Measurements from ENCODE around the gene RFC1. TPM values are rescaled to one million over a fixed set of nuclear protein-coding genes. Genes with fewer than 3 reads are reported as not detected.

The RFC1 gene
- total and polyA plus RNA-seq, 2 of the 4 experiments (the other 2 are of a cell fraction): 18.4 to 49.3 TPM

DNA sequence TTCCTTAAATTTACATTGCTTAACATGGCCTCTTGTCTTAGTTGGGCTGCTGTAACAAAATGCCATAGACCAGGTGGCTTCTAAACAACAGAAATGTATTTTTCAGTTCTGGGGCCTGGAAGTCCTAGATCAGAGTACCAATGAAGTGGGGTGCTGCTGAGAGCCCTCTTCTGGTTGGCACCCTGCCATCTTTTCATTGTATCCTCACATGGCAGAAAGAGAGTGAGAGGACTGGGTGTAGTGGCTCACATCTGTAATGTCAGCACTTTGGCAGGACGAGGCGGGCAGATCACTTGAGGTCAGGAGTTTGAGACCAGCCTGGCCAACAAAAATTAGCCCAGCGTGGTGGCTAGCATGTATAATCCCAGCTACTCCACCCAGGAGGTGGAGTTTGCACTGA is 28.5 kb upstream of the RFC1 start:
- no peaks in the 10 kb centered on the region for H3K36me3 ChIP-seq (ENCODE audit: control insufficient read depth, insufficient read depth, low read length)
- DNase-seq: no peak
- no peak overlapping the region for H2AK5ac ChIP-seq (ENCODE audit: low read depth, low read length)
- 33% methylated on average over 2 of the region's 3 CpGs; no CpG with 5 or more reads in 1 of the 2 experiments for WGBS, 2 experiments (ENCODE audit: extremely low coverage in 2 of 2, insufficient read length in 1 of 2)
- H4K8ac ChIP-seq (ENCODE audit: low read depth in 2 of 2, low read length in 2 of 2): no peak overlapping the region
- no peak for ATAC-seq (ENCODE audit: low read depth)
- H3K14ac ChIP-seq (replicated peaks; ENCODE audit: low read depth, low read length): no peak overlapping the region
- no peak overlapping the region for H3K27ac ChIP-seq (ENCODE audit: insufficient read depth, low read length)
- no peaks in the 10 kb centered on the region for H3K9me3 ChIP-seq (ENCODE audit: control insufficient read depth, insufficient read depth, low read length)
- H3K9me1 ChIP-seq (ENCODE audit: insufficient read depth, low read length): no peaks in the 10 kb centered on the region
- no peak overlapping the region for H2BK5ac ChIP-seq (ENCODE audit: low read depth, low read length, poor library complexity, severe bottlenecking)
- H4K91ac ChIP-seq (ENCODE audit: insufficient read depth, low read depth, low read length): no peak overlapping the region
- H4K20me1 ChIP-seq (ENCODE audit: insufficient read depth, low read length): no peaks in the 10 kb centered on the region
- H3K4me3 ChIP-seq (ENCODE audit: insufficient read depth, low read depth, low read length): no peak overlapping the region
- H3K18ac ChIP-seq (ENCODE audit: low read depth, low read length): no peak overlapping the region
- no peak overlapping the region for H2BK20ac ChIP-seq (ENCODE audit: low read depth, low read length)
- in situ Hi-C loops (cut with MboI; ENCODE audit: low sequenced_read_pairs) (no loop called here), intact Hi-C loops (cut with micrococcal nuclease) (no loop called here), dilution Hi-C loops (cut with HindIII; ENCODE audit: low sequenced_read_pairs, unreplicated experiment) (no loop called here)
- H2AFZ ChIP-seq (replicated peaks; ENCODE audit: low read length, poor library complexity): no peak overlapping the region
- H4K5ac ChIP-seq (ENCODE audit: low read depth, low read length): no peak overlapping the region
- BruUV-seq (replicated peaks): no TSS peak
- no peaks in the 10 kb centered on the region for H3K4me1 ChIP-seq (ENCODE audit: control insufficient read depth, insufficient read depth, low read length)
- no peak overlapping the region for H3K4ac ChIP-seq (ENCODE audit: low read depth, low read length)
- TF ChIP-seq RCOR1 (IDR thresholded peaks at IDR 0.05; ENCODE audit: insufficient replicate concordance, low read length) (no peak), SMC3 (IDR thresholded peaks at IDR 0.05; ENCODE audit: low read depth, low read length) (no peak), MAZ (IDR thresholded peaks at IDR 0.05; ENCODE audit: borderline replicate concordance, low read depth, low read length) (no peak), RFX5 (IDR thresholded peaks at IDR 0.05; ENCODE audit: low read depth, low read length) (no peak), MAFK (IDR thresholded peaks at IDR 0.05; ENCODE audit: low read depth, low read length) (no peak), ELK1 (IDR thresholded peaks at IDR 0.05; ENCODE audit: borderline replicate concordance, low read depth, low read length) (no peak), CHD1 (IDR thresholded peaks at IDR 0.05; ENCODE audit: low read depth, low read length) (no peak), CTCF (conservative IDR thresholded peaks at IDR 0.05; ENCODE audit: low read depth, low read length) (no peak), BHLHE40 (IDR thresholded peaks at IDR 0.05; ENCODE audit: low read depth, low read length) (no peak), MXI1 (IDR thresholded peaks at IDR 0.05; ENCODE audit: borderline replicate concordance, low read depth, low read length) (no peak), POLR2A (IDR thresholded peaks at IDR 0.05; ENCODE audit: low read depth, low read length) (no peak), CEBPB (IDR thresholded peaks at IDR 0.05; ENCODE audit: low read depth, low read length) (no peak), USF2 (IDR thresholded peaks at IDR 0.05; ENCODE audit: low read depth, low read length) (no peak), NFE2L2 (IDR thresholded peaks at IDR 0.05; ENCODE audit: low read depth, low read length) (no peak), FOS (IDR thresholded peaks at IDR 0.05; ENCODE audit: low read depth, low read length) (no peak), RAD21 (IDR thresholded peaks at IDR 0.05; ENCODE audit: low read length) (no peak)
- H3K27me3 ChIP-seq (ENCODE audit: control insufficient read depth, insufficient read depth, low read length): peaks cover 9% of the 10 kb centered on the region
- no peak overlapping the region for H3K4me2 ChIP-seq (ENCODE audit: low read depth, low read length)
- H2AK9ac ChIP-seq (replicated peaks; ENCODE audit: low read depth, low read length, poor library complexity): no peak overlapping the region
- H3K23ac ChIP-seq (ENCODE audit: low read depth, low read length): no peak overlapping the region
- H2BK15ac ChIP-seq (ENCODE audit: low read depth, low read length): no peak overlapping the region
- H3K56ac ChIP-seq (ENCODE audit: extremely low read depth, insufficient read depth, low read length): no peak overlapping the region
- ChIA-PET POLR2A (ENCODE audit: unreplicated experiment) (no interaction called here), CTCF (interaction anchor here (0.6 kb wide), 1 partner anchor 33 kb away, joined by 4 read pairs; no protein-coding TSS in a partner anchor)
- H2BK120ac ChIP-seq (ENCODE audit: low read depth, low read length): no peak overlapping the region
- H3K9ac ChIP-seq (ENCODE audit: low read depth, low read length): no peak overlapping the region
- H3K79me1 ChIP-seq (ENCODE audit: low read depth in 1 of 2, low read length in 2 of 2): no peaks in the 10 kb centered on the region

All from IMR-90 (cell line).